T1000 (cell line): ENCODE data around the gene ALDH1L1.

ENCODE experiments used
- DNase-seq: peaks from one replicate; lab custom pipeline; 2025; ENCODE audit warnings: mixed read lengths; lab: John Stamatoyannopoulos, UW

The ALDH1L1 gene

DNA sequence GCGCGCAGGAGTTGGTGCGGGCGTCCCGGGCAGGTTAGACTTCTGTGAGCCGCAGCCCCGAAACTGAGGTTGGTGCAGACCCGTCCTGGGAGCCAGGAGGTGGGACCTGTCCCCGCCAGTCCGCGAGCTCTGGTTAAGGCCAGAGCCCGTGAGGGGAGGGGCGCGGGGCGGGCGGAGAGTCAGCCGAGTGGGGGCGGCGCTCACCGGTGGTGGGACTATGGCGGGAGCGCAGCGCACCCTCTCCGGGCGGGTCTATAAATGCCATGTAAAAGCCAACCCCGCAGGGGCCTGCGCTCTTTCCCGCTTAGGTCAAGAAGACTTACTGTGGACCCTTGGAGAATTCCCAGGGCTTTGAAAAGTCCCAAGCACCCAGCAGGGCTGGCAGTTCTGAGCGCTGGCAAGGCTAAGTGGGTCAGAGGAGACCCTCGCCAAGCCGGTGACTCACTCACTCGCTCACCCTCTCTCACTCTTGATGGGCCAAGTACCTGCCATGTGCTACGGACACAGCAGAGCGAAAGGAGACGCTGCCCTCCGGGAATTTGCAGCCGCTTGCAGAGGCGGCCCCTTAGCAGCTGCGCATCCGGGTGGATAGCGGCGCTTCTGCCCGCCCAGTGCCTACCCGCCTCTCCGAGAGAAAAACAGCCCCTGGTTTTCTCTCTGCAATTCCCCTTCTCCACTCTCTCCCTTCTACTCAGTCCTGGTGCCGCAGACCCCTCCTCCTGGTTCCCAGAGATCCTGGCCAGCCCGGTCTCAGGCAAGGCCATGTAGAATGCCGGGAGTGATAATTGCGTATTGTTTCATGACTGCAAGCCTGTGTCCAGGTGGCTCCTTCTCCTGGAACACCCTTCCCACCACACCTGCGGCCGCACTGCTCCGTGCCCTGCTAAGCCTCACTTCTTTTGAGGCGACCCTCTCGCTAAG, at the start of gene ALDH1L1:
Gene ALDH1L1, minus strand, starts transcription at position 110 of the 921 bp plus-strand sequence. CDS start 19,607 bp downstream, outside the sequence.
- DNase-seq = no peak

DNA sequence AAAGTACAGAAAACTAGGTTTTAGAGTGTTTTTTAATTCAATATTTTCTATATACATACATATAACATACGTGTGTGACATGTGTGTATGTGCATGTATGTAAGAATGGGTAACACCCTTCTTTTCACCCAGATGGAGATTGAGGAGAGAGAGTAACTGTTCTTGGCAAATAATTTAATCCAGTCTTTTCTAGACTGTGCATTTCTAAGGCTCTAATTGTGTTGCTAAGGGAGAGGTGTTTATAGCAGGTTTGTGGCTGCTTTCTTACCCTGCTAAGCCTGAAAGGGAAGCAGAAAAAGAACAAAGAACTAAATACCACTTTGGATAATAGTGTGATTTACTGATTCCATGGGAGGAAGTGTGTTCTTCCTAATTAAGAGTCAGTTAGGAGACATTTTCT, 46.0 kb upstream of the ALDH1L1 start:
- no peak for DNase-seq

DNA sequence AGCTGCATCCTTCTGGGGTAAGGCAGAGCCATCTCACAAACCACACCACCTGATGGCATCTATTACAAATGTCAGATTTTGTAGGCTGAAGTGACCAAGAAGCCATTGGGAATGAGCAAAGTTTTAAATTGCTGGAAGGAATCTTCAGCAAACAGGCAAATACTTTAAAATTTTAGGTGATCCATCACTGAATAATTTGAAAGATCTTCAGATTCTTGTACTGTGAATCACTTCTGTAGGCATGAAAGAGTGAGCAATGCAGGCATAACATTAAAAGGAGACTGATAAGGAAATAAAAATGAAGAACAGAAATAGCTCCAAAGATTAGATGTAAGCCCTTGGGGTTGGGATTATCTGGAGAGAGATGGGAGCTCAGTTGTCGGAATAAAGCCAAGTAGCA, 36.0 kb upstream of the ALDH1L1 start:
- DNase-seq = no peak

DNA sequence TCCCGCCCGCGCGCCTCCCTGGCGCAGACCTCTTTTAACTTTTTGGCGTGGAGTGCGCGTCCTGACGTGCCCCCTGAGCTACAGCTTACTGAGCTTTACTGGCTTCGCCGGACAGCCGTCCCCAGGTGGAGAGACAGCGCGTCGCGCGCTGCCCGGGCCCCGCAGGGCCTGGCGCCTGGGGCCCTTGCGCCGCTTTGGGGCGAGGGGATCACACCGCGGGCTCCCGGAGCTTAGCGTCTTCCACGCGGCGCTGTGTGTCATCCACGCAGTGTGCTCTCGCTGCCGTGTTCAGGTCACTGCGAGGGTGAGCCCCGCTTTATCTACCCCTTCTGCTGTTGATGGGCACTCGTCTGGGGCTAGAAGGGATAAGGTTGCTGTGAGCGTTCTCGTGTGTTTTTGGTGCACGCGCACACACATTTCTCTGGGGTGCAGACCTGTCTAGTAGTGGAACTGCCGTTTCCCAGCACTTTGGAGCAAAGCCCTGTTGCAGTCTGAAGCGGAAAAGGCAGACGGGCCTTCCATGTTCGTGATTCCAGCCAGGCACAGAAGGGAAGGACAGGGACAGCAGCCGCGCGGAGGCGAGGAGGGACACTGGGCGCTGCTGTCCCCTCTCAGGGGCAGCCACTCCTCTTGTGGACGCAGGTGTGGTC, 33.1 kb upstream of the ALDH1L1 start:
- DNase-seq = no peak

DNA sequence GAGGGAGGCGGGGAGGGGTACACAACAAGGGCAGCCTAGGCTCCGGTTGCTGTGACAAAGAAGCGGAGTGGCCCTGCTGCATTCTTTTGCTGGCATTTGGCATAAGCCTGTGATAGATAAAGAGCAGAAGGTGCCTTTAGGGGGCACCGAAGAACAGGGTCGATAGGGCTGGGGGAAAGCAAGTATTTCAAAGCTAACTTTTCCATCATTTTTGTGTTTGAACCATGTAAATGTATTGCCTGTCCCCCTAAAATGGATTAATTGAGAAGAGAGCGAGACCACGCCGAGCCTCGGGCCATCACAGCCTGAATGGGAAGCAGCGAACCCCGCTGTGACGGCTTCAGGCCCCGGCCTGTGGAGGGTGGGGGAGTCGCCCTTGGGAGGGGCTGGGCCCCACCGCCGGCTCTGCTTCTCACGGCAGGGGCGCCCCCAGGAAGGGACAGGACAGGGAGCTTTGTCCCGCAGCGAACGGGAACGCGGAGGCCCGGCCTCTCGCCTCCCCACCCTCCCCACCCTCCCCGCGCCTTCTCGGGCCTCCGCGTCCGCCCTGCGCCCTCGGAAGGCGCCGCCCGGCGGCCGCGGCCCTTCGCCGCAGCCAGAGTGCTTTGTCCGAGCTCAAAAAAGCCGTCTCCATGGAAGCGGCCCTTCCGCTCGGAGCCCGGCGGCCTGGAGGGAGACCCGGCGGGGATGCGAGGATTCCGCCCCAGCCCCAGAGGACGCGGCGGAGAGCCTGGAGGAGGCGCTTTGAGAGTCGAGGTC, 32.4 kb upstream of the ALDH1L1 start:
- no peak for DNase-seq

DNA sequence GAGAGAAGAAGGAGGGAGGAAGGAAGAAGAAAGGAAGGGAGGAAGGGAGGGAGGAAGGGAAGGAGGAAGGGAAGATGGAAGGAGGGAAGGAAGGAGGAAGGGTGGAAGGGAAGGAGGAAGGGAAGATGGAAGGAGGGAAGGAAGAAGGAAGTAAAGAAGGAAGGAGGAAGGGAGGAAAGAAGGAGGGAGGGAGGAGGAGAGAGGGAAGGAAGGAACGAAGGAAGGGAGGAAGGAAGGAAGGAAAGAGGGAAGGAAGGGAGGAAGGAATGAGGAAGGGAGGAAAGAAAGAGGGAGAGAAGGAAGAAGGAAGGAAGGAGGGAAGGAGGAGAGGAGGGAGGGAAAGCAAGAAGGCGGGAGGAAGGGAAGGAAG, 31.8 kb upstream of the ALDH1L1 start:
- no peak for DNase-seq

DNA sequence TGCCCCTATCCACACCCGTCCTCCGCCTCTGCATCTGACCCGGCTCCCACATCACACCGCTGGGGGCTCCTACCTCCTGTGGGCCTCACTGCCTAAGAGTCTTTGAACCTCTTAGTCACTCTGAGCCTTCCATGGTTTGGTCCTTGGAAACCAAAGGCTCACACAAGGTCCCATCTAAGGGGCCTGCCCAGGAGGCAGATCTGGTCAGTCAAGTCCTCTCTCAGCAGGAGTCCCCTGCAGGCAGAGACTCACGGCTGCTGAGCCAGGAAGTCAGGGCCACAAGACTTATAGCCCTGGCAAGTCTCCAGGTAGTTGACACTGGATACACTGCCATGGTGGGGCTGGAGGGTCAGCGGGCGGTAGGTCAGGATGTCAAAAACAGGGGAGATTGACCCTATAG, 31.2 kb upstream of the ALDH1L1 start:
- DNase-seq = no peak

DNA sequence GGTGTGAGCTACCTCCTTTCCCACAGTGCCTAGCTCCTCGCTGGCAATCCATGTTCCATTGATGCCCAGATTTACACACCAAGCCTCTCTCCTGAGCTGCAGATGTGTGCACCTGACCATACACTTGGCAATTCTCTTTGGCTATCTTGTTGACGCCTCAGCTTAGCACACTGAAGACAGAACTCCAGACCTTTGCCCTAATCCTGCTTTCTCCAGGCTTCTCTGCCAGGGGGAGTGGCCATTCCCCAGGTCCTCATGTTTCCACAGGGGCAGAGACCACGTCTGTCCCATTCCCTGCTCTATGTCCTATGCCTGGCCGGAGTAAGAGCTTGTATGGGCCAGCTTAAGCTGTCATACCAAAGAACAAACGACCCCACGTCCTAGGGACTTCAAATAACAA, 30.2 kb upstream of the ALDH1L1 start:
- no peak for DNase-seq

DNA sequence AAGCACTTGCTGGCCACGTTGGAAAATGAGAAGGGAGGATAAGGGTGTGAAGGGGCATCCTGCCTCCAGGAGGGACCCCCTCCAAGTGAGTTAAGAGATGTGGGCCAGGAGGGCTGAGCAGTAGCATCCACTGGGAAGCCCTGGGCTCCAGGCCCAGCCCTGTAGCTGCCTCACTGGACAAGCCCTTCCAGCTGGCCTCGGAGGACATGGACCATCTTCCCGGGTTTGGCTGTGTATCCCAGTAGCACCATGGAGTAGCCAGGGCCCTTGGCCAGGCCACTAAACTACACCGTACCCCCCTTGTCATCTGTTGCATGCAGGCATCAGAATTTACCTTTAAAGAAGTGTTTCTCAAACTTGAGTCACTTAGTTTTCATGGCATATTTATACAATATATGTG, 29.4 kb upstream of the ALDH1L1 start:
- no peak for DNase-seq

DNA sequence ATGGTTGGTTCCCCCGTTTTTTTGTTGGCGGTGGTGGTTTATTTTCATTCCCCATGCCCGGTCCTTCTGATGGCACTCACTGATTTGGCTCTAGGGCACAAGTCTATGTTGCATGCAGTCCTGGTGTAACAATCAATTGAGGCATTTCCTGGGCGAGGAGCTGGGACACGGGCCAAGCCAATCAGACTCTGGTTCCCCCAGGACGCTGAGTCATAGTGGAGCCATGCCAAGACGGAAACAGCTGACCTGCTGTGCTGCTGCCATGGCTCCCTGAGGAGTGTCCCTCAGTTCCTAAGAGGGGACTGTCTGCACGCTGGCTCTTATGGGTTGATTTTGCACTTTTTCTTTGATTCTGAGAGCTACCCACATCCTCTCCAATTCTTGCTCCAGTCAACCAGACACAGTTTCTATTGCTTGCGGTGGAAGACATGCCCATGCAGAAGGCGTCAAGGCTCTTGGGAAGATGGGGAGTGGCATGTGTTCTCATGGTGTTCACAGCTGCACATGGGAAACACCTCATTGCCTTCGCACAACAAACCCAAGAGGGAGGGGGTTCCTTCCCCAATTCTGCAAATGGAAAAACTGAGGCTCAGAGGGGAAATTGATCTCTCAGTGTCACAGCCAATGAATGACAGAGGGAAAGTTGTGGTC, 28.3 kb upstream of the ALDH1L1 start:
- peak; percentile 86 for DNase-seq

DNA sequence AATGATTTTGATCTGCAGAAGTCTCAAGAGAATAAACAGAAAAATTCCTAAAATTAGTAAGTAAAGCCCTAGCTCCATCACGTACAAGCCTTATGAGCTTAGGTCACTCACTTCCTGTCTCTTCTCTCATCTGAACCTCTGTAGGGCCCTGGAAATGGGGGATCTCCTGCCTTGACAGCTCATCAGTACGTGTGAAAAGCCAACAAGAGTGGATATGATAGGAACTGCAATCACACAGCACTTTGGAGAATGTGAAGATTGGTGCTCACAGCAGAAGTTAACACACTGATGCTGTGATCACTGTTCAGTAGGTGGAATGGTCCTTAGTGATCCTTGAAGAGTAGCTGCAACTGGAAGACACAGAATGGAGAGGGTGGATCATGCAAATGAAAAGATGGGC, 27.8 kb upstream of the ALDH1L1 start:
- no peak for DNase-seq

DNA sequence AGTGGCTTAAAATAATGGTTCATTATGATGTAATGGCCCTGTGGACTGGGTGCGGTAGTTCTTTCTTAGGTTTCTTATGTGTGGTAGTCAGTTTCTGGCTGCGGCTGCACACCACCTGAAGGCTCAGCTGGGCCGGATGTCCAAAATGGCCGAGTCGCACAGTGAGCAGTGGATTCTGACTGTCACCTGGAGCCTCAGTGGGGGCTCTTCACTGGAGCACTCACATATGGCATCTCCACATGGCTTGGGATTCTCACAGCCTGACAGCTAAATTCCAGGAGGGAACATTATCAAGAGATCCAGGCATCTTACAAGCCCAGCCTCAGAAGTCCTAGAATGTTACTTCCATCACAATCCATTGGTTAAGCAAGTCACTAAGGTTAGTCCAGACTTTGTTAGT, 26.8 kb upstream of the ALDH1L1 start:
- DNase-seq = no peak

DNA sequence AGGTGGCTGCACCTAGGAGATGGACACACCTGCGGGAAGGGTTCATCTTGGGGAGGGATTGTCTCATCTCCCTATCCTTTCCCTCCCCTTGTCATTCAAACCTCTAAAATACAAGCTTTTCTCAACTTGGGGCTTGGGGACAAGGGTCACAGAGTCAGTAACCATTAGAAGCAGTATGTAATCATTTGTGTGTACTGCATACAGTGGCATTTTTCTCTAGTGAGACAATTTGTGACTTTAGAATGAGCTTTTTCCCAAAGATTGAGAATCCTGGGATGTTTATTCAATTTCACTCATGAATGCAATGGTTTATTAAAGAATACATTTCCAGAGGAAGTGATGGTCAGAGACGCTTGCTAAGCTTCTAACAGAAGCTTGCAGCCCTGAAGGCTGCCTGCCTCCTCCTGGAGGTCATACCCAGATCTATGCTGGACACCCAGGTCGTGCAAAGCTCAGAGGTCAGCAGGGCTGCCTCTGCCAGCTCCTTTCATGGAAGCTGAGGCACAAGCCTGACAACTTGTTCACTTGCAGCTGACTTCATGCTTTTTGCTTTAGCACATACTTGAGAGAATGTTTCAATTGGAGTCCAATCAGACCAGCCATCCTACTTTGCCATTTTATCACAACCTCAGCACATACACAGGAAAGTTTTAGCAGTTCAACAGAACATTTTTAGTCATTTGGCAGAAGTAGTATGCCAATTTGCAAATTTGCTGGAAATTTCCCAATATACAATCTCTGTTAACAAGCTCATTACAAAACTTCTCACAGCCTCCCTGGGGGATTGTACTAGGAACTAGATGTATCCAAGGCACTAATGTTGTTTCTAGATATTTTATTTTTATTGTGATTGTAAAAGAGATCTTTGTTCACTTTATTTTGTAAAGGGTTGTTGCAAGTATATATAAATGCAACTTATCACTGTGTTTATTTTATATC, 25.6 kb upstream of the ALDH1L1 start:
- no peak for DNase-seq

DNA sequence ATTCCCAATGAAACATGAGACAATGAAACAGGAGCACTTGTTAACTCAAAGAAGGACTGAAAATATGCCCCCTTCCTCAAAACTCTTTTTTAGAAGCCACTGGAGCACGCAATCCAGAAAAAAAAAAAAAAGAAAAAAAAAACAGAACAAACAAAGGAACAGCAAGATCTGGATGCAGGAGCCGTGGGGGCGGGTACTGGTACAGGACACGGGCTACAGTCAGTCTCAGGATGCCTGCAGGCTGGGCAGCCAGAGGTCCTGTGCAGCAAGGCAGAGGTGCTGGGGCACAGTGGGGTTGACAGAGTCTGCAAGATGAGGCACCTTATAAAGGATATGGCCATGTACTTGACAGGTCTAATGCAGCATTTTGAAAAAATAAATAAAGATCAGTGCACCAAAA, 22.3 kb upstream of the ALDH1L1 start:
- DNase-seq = no peak

DNA sequence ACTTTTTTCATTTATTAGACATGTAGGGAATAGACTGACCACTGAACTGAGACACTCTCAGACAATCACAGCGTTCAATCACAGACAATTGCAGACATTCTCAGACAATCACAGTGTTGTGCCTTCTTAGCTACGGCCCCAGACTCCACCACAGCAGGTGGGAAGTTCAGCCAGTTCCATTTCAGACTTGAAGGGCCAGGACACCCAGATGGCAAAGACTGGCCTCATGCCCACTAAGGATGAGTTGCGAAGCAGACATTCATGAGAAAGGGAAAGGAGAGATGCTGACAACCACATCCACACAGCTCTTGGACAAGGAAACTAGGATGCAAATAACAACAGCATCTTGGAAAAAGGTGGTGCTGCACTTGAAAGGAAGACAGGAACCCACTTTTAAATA, 21.9 kb upstream of the ALDH1L1 start:
- no peak for DNase-seq

DNA sequence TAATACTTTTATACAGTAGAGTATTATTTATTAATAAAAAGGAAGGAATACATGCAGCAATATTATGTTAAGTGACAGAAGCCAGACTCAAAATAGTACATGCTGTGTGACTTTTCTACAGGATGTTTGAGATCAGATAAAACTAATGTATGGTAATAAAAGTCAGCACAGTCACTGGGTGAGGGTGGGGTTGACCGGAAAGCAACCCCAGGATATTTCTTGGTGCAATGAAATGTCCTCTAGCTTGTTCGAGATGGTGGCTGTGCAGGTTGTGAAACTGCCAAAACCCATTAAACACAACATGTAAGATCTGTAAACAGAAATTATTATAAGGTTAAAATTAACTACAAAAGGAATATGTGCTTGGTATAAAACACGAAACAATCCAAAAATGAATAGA, 20.8 kb upstream of the ALDH1L1 start:
- DNase-seq = no peak

DNA sequence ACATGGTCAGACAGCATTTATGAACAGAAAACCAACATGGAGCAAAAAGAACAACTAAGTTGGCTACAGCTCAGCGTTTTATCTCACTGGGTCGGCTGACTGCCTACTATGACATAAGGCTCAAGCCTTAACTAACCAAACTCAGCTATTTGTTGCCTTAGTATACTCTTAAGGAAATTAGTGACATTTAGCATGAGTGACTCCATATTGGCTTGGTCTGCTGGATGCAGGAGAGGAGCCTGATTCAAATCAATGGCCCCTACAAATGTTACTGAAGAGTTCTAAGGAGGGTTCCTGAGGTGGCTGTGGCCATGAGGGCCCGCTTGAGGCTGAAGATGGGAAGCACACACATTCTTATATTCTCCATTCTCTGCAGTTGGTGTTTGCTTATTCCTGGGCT, 20.1 kb upstream of the ALDH1L1 start:
- no peak for DNase-seq

DNA sequence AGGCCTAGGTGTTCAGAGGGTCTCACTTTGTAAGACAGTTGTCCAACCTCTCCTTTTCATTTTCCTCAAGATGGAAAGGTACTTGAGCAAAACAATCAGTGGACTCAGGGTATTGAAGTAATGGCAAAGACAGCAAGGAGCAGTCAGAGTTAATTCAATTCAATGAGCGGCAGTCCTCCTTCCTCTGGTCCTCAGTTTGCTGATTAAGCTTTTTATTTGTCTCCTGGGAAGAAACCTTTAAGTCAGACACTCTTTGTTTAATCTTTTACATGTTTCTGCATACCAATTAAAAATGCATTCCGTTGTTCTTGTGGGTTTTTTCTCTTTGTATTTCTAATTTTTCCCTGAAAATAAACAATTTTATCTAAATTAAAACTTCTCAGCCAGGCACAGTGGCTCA, 18.9 kb upstream of the ALDH1L1 start:
- no peak for DNase-seq

DNA sequence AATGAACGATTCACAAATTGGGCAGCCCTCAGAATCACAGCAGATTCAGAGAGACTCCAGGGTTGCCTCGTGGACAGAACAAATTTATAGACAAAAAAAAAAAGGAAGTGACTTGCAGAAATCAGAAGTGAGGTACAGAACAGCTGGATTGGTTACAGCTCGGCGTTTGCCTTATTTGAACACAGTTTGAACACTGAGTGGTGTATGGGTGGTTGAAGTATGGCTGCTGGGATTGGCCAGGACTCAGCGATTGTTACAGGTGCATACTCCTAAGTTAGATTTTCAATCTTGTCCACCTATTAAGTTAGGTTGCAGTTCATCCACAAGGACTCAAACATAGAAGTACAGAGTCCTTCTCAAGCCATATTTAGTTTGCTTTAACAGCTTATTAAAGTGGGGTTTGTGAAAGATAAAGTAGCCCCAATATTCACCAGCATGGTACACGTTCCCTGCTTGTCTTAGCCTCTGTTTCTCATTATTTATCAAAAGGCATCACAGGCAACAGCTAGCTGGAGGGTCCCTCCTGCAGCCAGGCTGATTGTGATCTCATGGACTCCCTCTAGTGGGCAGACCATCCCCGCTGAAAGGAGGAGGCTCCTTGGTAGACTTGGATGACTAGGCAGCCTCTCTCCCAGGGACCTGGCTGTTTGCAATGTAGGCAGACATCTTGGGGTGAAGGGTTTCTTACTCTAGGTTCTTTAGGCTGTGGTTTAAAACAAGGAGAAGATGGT, 17.6 kb upstream of the ALDH1L1 start:
- DNase-seq = peak; percentile 43

DNA sequence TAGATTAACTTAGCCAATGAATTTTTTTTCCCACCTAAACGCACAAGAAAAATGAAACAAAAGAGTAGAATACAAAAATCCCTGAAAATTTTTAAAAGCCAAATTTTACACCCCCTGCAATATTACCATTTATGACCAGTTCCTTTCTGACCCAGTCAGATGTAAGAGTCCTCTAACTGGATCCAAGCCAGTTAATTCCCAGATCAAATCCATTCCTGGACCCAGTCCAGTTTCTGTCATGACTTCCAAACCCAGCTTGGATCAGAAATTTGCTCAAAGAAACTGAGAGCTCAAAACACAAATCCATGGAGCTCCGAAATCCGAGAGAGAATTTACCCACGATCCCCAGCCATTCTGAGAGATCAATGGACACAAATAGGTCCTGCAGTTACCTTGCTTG, 17.0 kb upstream of the ALDH1L1 start:
- DNase-seq = no peak
